Small intestine (tissue), 7 donors: ENCODE results near the gene HNRNPL. TPM values are rescaled to one million over a fixed set of nuclear protein-coding genes. Genes with fewer than 3 reads are reported as not detected.
"Not testable (repeated sequence)": the region's sequence is repeated elsewhere in the genome, so short reads cannot be mapped to it uniquely, and the experiment has no call there.

Source experiments
- DNase-seq, 2 donors: peaks; one replicate each; pipeline versions ENCODE4 v3.0.0 to v3.0.0-alpha.2; 2013
- FAIRE-seq: peaks from 2 replicates; lab custom pipeline; 2012; peaks lifted over from hg19 to GRCh38; lab: Jason Lieb, UNC
- H3K27ac ChIP-seq, 3 donors: one replicate each; pipeline ENCODE4 v1.5.1; 2013; ENCODE audit warnings: low read length in 2 of 3, mild to moderate bottlenecking in 2 of 3, control low read depth in 1 of 3, inconsistent platforms in 1 of 3, low read depth in 1 of 3, moderate library complexity in 1 of 3
- H3K27me3 ChIP-seq, 3 donors: one replicate each; pipeline ENCODE4 v1.6.1; 2013; ENCODE audit warnings: low read length in 3 of 3, inconsistent platforms in 1 of 3; ENCODE audit not compliant: control insufficient read depth in 3 of 3, insufficient read depth in 3 of 3
- H3K36me3 ChIP-seq, 3 donors: one replicate each; pipeline ENCODE4 v1.6.1; 2013; ENCODE audit warnings: low read length in 3 of 3, inconsistent platforms in 1 of 3, low read depth in 1 of 3, mild to moderate bottlenecking in 1 of 3, moderate library complexity in 1 of 3; ENCODE audit not compliant: control insufficient read depth in 3 of 3, insufficient read depth in 2 of 3
- H3K4me1 ChIP-seq, 3 donors: one replicate each; pipeline ENCODE4 v1.6.1; 2013; ENCODE audit warnings: low read length in 2 of 3, inconsistent platforms in 1 of 3, low read depth in 1 of 3, mild to moderate bottlenecking in 1 of 3, moderate library complexity in 1 of 3; ENCODE audit not compliant: control insufficient read depth in 3 of 3, insufficient read depth in 2 of 3
- H3K4me3 ChIP-seq, 3 donors: one replicate each; pipeline ENCODE4 v1.5.1; 2013; ENCODE audit warnings: low read length in 3 of 3, control low read depth in 1 of 3, inconsistent platforms in 1 of 3, low read depth in 1 of 3, mild to moderate bottlenecking in 1 of 3, moderate library complexity in 1 of 3
- H3K9me3 ChIP-seq, 2 donors: one replicate each; pipeline ENCODE4 v1.6.1; 2013; ENCODE audit warnings: low read depth in 1 of 2, low read length in 1 of 2; ENCODE audit not compliant: control insufficient read depth in 2 of 2, insufficient read depth in 1 of 2
- WGBS, 3 donors: extraction: QIAGEN DNeasy Blood & Tissue Kit; methylation state at CpG; one replicate each; pipeline ENCODE4 v1.1.7; 2013; 5-methylcytosine and 5-hydroxymethylcytosine counted together
- polyA plus RNA-seq, 4 donors: library from polyadenylated mRNA; stranded (reverse) in 3 of 4; unstranded in 1 of 4; fragments of 200-250 nt in 3 of 4; fragments of 120-200 nt in 1 of 4; gene quantifications; one replicate each; pipeline versions ENCODE4 v1.2.1 to v1.2.3, GENCODE V29; 2013
- donor health status: healthy with polysubstance abuse.
- donor health status: control.
- donor health status: control.
- donor health status: Bipolar disorder and iron deficiency.
- donor health status: healthy.

HNRNPL gene
- polyA plus RNA-seq, 4 donors, result 118 to 256 (median 177) TPM

DNA sequence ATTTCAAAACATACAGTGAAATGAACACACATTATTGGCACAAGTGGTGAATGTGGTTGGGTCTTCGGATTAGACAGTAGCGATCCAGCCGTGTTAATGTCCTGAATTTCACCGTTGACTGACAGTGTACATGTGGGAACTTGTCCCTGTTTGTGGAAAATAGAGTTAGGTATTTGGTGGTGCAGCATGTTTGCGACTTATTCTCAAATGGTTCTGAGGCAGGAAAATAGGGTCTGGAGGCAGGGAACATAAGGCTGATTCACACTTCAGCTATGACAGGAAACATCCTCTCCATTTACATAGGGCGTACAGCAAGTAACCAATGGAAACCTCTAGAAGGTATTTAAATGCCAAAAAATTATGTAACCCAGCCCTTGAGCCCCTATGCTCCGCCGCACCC lies 56.6 kb downstream of the HNRNPL start:
- Histone ChIP-seq H3K27me3 (no peaks in the 10 kb centered on the region), H3K4me3 (no peak overlapping the region), H3K27ac (peak overlapping the region in 2 of 3 donors; percentile 40 to 63), H3K4me1 (peaks cover 0 to 17% (median 0%) of the 10 kb centered on the region in 3 donors), H3K9me3 (no peaks in the 10 kb centered on the region), H3K36me3 (no peaks in the 10 kb centered on the region)
- WGBS, 3 donors, result 73 to 85% (median 73%) methylated on average over 8 of the region's 8 CpGs
- DNase-seq (no peak), FAIRE-seq (no peak)

DNA sequence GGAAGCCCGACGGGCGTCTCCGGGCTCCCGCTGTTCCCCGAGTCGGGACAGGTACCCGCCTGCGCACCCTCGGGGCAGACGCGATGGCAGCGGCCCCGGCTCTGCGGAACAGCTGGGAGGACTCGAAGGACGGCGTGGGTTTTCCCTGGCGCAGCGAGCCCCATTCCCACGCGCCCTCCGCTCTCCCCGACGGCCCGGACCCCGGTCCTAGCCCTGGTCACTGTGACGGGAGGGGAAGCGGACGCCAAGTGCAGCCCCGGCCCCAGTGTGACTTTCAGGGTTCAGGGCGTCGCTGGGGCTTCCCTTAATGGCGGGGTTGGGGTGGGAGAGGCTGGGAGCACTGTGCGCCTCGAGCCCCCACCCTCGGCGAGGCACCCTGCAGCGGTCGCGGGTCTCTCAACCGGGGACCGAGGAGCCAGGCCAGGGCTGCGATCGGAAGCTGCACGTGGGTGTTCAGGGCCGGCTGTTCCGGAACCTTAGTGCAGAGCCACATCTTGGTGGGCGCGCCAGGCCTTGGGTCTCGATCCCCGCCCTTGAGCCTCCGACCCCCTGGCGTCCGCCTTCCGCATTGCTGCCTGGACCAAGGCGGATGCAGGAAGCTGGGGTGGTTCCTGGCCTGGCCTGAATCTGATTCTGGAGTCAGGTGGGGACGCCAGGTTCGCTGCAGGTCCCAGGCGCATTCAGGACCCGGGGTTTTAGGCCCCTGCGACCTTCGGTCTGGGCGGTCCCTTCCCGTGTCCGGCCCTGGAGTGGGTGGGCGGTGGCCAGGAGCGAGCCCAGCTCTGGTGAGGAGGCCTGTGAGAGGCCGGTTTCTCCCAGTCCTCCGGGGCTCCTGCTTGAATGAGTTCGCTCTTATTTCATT lies 57.3 kb downstream of the HNRNPL start:
- peak overlapping the region in 2 of 3 donors; percentile 16 to 42 for H3K4me3 ChIP-seq
- WGBS, 3 donors, result 12 to 20% (median 16%) methylated on average over 58 to 66 of the region's 71 CpGs
- FAIRE-seq, result no peak
- no peaks in the 10 kb centered on the region for H3K9me3 ChIP-seq
- no peaks in the 10 kb centered on the region for H3K27me3 ChIP-seq
- no peaks in the 10 kb centered on the region for H3K36me3 ChIP-seq
- H3K27ac ChIP-seq, result peak overlapping the region in 2 of 3 donors; percentile 33 to 63
- peaks cover 0 to 17% (median 0%) of the 10 kb centered on the region in 3 donors for H3K4me1 ChIP-seq
- peak in 1 of 2 donors; percentile 80 for DNase-seq

DNA sequence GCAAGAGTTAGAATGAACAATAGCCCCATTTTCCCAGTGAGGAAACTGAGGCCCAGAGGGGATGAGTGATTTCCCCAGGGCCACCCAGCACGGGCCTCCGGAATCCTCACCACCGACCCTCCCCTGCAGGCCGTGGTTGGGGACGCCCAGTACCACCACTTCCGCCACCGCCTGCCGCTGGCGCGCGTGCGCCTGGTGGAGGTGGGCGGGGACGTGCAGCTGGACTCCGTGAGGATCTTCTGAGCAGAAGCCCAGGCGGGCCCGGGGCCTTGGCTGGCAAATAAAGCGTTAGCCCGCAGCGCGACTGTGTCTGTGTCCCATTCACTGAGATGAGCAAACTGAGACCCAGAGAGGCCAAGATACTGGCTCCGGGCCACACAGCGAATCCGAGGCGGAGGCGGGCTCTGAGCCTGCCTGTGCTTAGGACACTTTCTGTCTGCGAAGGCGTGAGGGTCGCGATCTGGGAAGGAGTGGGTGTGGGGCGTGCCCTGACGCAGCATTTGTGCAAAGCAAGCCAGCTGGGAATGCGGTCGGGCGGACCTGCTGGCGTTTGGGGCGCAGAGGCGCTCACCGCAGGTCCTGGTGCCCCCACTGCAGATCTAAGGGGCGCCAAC lies 58.2 kb downstream of the HNRNPL start:
- H3K27ac ChIP-seq, H3K36me3 ChIP-seq, H3K9me3 ChIP-seq, DNase-seq, H3K27me3 ChIP-seq, FAIRE-seq: not testable (repeated sequence)
- no CpG with 5 or more reads among the region's 40 CpGs for WGBS, 3 donors
- Histone ChIP-seq H3K4me1 (peaks cover 0 to 17% (median 0%) of the 10 kb centered on the region in 3 donors), H3K4me3 (peak overlapping the region in 1 of 3 donors; percentile 22)

DNA sequence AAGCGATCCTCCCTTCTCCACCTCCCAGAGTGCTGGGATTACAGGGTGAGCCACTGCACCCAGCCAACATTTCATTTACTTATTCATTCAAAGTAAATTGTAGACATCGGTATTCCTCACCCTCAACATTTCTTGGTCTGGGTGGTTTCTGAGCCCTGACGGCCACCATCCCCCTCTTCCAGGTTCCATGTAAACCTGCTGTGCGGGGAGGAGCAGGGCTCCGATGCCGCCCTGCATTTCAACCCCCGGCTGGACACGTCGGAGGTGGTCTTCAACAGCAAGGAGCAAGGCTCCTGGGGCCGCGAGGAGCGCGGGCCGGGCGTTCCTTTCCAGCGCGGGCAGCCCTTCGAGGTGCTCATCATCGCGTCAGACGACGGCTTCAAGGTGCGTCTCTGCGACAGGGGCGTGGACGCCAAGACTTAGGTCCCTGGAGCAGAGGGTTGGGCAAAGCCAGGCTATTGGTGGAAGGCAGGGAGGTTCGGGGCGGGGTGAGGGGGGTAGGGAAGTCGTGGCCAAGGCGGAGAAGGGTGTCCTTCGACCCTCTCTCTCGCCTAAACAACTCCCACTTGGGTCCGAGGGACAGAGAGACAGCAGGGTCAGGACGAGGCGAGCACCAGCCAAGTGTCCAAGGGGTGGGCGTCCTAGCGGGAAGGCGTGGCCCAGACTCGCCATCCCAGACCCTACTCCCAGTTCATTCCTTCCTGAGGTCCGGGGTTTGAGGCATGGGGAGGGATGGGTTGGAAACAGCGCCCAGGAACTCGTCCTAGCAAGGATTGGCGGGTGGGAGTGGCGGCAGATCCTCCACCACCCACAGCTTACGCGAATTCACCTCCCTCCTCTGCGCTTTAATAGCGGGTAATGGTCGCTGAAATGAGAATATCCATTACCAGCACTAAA lies 59.0 kb downstream of the HNRNPL start:
- H3K36me3 ChIP-seq, FAIRE-seq, H3K9me3 ChIP-seq, DNase-seq, H3K27me3 ChIP-seq, H3K27ac ChIP-seq: not testable (repeated sequence)
- peak overlapping the region in 1 of 3 donors; percentile 22 for H3K4me3 ChIP-seq
- peaks cover 0 to 17% (median 0%) of the 10 kb centered on the region in 3 donors for H3K4me1 ChIP-seq
- WGBS, 3 donors, result 67 to 85% (median 78%) methylated on average over 11 to 16 of the region's 49 CpGs

DNA sequence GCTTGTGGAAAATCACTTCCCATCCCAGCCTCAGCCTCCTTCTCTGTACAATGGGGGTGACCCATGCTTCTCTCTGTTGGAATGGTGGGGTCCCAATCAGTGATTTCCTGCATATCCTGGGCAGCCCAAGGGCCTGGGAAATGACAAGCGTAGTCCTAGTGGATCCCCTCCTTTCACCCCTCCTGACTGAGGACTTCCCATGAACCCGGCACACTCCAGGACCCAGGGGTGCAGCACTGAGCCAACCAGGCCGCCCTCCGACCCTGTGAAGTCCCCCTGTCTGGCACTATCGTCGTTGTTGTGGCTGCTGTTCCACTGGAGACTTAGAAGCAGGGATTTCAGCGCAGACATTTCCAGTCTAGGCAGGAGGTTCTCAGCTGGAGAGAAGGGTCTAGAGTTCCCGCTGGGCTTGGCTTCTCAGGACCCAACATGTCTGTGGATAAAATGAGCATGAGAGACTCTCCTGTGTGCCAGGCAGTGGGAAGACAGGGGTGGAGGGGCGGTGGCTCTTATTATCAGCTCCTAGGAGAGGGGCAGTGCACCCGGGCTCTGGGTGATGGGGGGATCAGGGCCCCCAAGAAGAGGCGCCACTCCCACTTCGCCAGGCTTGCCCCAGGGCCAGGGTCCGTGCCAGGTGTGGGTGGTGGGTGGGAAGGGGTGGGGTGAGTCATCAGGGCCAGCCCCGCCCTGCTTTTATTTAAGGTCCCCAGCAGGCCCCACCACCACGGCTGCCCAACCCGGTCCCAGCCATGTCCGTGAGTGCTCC lies 61.1 kb downstream of the HNRNPL start, which contains the start of gene LGALS7B:
Gene LGALS7B (plus strand): TSS at position 723 of the 766 bp plus-strand sequence. CDS start 27 bp downstream, at position 750.
- FAIRE-seq (no peak), DNase-seq (peak in 1 of 2 donors; percentile 41)
- Histone ChIP-seq H3K27ac (no peak within 1 kb of the TSS), H3K36me3 (no peaks in the 10 kb centered on the region), H3K27me3 (no peaks in the 10 kb centered on the region), H3K9me3 (peaks cover 0 to 5% of the 10 kb centered on the region in 2 donors), H3K4me1 (peaks cover 0 to 20% (median 0%) of the 10 kb centered on the region in 3 donors), H3K4me3 (no peak within 1 kb of the TSS)
- 62 to 71% (median 69%) methylated on average over 11 to 14 of the region's 17 CpGs for WGBS, 3 donors

DNA sequence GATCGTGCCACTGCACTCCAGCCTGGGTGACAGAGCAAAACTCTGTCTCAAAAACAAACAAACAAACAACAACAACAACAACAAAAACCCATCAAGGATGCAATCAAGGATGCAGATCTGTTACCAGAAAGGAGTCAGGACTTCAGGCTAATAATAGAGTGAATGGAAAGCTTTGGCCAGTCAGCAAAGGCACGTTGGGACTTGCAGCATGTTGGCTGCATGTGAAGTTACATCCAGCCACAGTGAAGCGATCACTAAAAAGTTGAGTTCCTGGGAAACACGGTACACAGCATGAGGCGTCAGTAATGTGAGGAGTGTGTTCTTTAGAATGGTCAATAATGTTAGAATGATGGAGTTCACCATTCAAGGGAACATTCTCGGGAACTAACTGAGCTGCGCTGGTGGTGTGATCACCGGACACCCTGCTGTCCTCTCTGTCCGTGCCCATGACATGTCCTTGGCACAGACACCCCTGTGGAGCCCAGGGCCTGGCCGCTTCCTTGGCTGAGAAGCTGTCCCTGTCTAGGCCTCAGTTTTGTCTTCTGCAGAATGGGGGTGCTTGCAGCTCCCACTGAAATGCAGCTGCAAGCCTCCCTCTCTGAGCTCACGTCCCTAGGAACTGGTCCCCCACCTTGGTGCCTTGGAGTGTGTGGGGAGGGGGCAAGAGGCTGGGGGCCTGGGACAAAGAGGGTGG lies 63.1 kb downstream of the HNRNPL start:
- no peak overlapping the region for H3K27ac ChIP-seq
- no peak for DNase-seq
- no peaks in the 10 kb centered on the region for H3K36me3 ChIP-seq
- H3K4me3 ChIP-seq, result no peak overlapping the region
- no peaks in the 10 kb centered on the region for H3K27me3 ChIP-seq
- FAIRE-seq, result no peak
- WGBS, 3 donors, result 85 to 95% (median 90%) methylated on average over 11 of the region's 11 CpGs
- peaks cover 0 to 9% (median 0%) of the 10 kb centered on the region in 3 donors for H3K4me1 ChIP-seq
- peaks cover 0 to 5% of the 10 kb centered on the region in 2 donors for H3K9me3 ChIP-seq
